ENCODE results near the gene WASF2. TPM values are rescaled to one million over a fixed set of nuclear protein-coding genes. Genes with fewer than 3 reads are reported as not detected.
A peak's percentile ranks its signal among the peaks of the same experiment; 100 is the strongest.

The WASF2 gene
- total and polyA plus RNA-seq, 11 donors, result 14.2 to 103 (median 47.9) TPM

GRCh38 chr1:27368869-27369582 is 120.9 kb downstream of the WASF2 start:
- Histone ChIP-seq H3K36me3 (peaks cover 0 to 9% (median 5%) of the 10 kb centered on the region in 9 donors), H3K4me1 (peaks cover 7 to 49% (median 36%) of the 10 kb centered on the region in 12 donors), H3K9me3 (no peaks in the 10 kb centered on the region), H3K4me3 (peak overlapping the region in 1 of 12 donors; percentile 2), H3K27me3 (no peaks in the 10 kb centered on the region), H3K27ac (peak overlapping the region in 11 of 12 donors; percentile 36 to 99 (median 61))
- TF ChIP-seq POLR2A (IDR thresholded peaks at IDR 0.05) (no peak), CTCF (IDR thresholded peaks at IDR 0.05) (peak in 4 of 12 donors; percentile 10 to 26 (median 21))
- ATAC-seq (no peak), DNase-seq (no peak)
- intact Hi-C loops (cut with DNase I), result loop anchor here in 1 of 10 donors (5.0 kb wide), 1 partner anchor 47 kb away; the partner anchor contains the start of gene TMEM222
- 59 to 82% (median 70%) methylated on average over 13 of the region's 13 CpGs for WGBS, 4 donors

GRCh38 chr1:27367160-27367650 is 122.8 kb downstream of the WASF2 start:
- peak in 1 of 12 donors; percentile 1 for TF ChIP-seq CTCF (IDR thresholded peaks at IDR 0.05)
- no peak for TF ChIP-seq POLR2A (IDR thresholded peaks at IDR 0.05)
- intact Hi-C loops (cut with DNase I), result loop anchor here in 2 of 10 donors (2.0 to 5.0 kb wide), 3 partner anchors 20 to 45 kb away; partner anchors contain the start of gene TMEM222 (in 1 of the 2)
- DNase-seq (no peak), ATAC-seq (no peak)
- no peaks in the 10 kb centered on the region for H3K27me3 ChIP-seq
- H3K4me1 ChIP-seq, result peaks cover 7 to 52% (median 37%) of the 10 kb centered on the region in 12 donors
- peaks cover 0 to 27% (median 24%) of the 10 kb centered on the region in 9 donors for H3K36me3 ChIP-seq
- WGBS, 4 donors, result 30 to 42% (median 33%) methylated on average over 3 to 8 of the region's 8 CpGs
- H3K4me3 ChIP-seq, result peak overlapping the region in 11 of 12 donors; percentile 70 to 93 (median 81)
- no peaks in the 10 kb centered on the region for H3K9me3 ChIP-seq
- H3K27ac ChIP-seq, result peak overlapping the region; percentile 96 to 100 (median 99)

GRCh38 chr1:27366411-27367159 is 123.4 kb downstream of the WASF2 start, which contains the start of gene MAP3K6:
Gene MAP3K6, minus strand, starts transcription at chr1:27366961. Its CDS starts 364 bp downstream, at chr1:27366597.
- Histone ChIP-seq H3K27me3 (no peaks in the 10 kb centered on the region), H3K36me3 (peaks cover 0 to 33% (median 30%) of the 10 kb centered on the region in 9 donors), H3K9me3 (no peaks in the 10 kb centered on the region), H3K4me3 (peak within 1 kb of the TSS; percentile 70 to 93 (median 81)), H3K4me1 (peaks cover 7 to 52% (median 37%) of the 10 kb centered on the region in 12 donors), H3K27ac (peak within 1 kb of the TSS; percentile 96 to 100 (median 99))
- intact Hi-C loops (cut with DNase I), result loop anchor here in 3 of 10 donors (1.0 to 5.0 kb wide), 4 partner anchors 20 to 44 kb away; partner anchors contain the start of gene TMEM222 (in 2 of the 3)
- 0 to 1% (median 0%) methylated on average over 54 to 67 of the region's 67 CpGs for WGBS, 4 donors
- TF ChIP-seq CTCF (IDR thresholded peaks at IDR 0.05) (peak in 9 of 12 donors; percentile 19 to 51 (median 46)), POLR2A (IDR thresholded peaks at IDR 0.05) (peak in 1 of 2 donors; percentile 94)
- DNase-seq (peak; percentile 87 to 95 (median 93)), ATAC-seq (peak; percentile 79 to 84 (median 82))
